Stromal cell of bone marrow (primary cell): ENCODE data around the gene PTGIS.

Source experiments
- DNase-seq: peaks from one replicate; pipeline ENCODE4 v3.0.0-alpha.2; 2012; ENCODE audit warnings: low read depth

PTGIS gene

DNA sequence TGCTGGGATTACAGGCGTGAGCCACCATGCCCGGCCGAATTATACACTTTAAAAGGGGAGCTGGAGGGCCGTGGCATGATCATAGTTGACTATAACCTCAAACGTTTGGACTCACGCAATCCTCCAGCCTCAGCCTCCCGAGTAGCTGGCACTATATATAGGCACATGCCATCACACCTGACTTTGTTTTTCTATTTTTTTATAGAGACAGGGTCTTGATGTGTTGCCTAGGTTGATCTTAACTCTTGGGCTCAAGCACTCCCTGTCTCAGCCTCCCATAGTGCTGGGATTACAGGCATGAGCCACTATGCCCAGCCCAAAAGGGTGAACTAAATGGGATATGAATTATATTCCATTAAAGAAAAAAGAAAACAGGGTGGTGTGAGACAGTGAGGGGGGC is 7.8 kb downstream of the PTGIS start:
- DNase-seq: no peak

GRCh38 chr20:49559411-49560081 is 8.4 kb downstream of the PTGIS start:
- DNase-seq: peak; percentile 83

GRCh38 chr20:49558826-49559225 is 9.1 kb downstream of the PTGIS start:
- no peak for DNase-seq

- DNase-seq: no peak
Observed at GRCh38 chr20:49557449-49557848, 10.5 kb downstream of the PTGIS start.

GRCh38 chr20:49556621-49557020 is 11.3 kb downstream of the PTGIS start:
- no peak for DNase-seq

DNA sequence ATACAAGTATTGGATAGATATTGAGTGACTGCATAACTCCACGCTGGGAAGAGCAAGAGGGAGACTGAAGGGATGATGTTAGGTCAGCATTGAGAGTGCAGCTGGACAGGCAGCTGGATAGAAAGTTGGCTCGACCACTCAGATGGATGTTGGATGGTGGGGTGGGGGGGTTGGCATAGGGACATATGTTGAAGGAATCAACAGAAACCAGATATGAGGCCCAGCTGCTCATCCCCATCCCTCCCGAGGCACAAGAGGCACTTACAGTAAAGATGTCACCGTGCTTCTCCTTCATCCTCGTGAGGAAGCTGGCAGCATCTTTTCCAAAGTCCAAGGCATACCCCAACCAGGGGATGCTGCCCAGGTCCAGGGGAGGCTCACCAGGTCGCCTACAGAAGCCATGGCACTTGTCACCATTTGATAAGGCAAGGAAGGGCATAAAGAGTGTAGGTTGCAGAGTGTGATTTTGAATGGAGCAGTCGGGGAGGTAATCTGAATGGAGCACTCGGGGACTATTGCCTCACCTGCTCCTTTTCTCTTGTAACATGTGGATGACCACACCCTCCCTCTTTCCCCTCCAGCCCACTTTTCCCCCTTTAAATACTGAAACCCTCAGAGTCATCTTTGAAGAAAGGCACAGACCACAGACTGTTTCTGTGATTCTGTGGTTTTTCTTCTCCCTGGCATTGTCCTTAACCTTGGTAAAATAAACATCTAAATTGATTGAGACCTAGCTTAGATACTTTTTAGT is 18.0 kb downstream of the PTGIS start:
- no peak for DNase-seq

DNA sequence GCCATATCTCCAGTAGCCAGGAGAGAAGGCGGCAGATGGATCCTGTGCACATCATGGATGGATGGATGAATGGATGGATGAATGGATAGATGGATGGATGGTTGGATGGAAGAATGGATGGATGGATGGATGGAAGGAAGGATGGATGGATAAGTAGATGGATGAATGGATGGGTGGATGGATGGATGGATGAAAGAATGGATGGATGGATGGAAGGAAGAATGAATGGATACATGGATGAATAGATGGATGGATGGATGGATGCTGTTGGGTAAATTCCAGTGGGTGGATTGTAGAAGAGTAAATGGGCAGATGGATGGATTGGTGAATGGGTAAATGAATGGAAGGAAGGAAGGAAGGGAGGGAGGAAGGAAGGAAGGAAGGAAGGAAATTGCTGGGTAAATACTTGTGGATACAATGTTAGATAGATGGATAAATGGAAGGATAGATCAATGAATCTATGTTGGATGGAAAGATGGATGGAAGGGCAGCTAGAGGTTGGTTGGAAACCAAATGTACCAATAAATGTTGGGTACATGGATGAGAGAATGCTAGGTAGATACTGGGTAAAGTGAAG is 19.5 kb downstream of the PTGIS start:
- no peak for DNase-seq

DNA sequence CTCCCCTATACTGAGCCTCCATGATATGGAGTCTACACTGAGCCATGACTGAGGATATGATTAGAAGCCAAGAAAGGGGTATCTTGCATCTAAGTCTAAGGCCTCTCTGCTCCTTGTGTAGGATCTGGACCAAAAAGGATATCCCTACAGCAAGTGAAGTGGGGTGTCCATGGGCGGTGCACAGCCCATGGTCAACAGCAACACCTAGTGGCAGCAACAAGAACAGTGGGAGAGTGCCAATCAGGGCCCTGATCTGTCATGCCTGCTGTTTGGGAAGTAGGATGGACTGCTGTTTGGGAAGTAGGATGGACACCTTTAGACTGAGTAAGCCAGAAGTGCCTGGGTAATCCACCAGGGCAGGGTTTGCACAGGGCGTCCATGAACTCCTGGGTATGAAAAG is 22.4 kb downstream of the PTGIS start:
- DNase-seq: no peak

DNA sequence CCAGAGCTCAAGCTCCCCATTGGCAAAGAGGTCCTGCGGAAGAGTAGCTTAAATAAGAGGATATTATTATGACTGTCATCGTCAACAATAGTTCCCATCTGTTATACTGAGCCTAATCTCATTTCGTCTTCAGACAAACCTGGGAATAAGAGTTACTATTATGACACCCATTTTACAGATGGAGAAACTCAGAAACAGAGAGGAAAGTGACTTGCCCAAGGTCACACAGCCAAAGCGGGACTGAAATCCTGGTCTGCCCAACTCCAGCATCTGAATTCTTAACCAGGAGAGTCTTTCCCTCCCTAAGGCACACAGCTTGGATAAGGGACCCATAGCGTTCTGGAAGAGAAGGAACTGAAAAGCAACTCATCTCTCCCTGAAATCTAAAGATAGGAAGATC is 23.4 kb downstream of the PTGIS start:
- DNase-seq: no peak

- DNase-seq: no peak
Observed at GRCh38 chr20:49543858-49544437, 24.0 kb downstream of the PTGIS start.

GRCh38 chr20:49543071-49543857 is 24.7 kb downstream of the PTGIS start:
- DNase-seq: no peak

GRCh38 chr20:49542514-49542991 is 25.4 kb downstream of the PTGIS start:
- DNase-seq: no peak

DNA sequence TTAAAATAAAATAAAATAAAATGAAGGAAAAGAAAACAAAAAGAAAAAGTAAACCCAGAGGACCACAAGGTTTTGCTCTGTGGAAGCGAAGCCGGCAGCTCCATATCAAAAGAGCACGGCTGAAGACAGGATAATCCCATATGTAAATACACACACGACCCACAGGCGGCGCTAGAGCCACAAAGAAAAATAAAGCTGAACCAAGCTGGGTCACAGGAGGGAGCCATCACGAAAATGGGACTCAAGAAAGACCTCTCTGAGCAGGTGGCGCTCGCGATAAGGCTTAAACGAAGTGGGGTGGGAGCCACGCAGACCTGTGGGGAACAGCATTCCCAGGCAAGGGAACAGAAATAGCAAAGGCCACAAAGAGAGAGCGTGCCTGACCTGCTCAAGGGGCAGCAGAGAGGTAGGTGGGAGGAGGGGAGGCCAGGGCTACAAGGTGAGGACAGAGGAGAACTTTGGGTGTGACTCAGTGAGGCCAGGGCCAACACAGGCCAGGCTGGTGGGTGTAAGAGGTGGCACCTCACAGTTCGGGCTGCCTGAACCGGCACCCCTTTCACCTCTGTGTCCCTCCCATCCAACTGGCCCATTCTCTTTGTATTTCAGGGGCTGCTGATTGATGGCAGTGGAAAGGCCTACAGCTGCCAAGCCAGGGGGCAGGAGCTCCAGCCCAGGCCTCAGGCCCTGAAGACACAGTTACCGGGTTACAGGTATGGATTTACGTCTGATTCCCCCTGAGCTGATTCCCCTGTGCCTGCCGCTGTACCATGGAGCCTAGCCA is 26.0 kb downstream of the PTGIS start:
- peak; percentile 60 for DNase-seq

DNA sequence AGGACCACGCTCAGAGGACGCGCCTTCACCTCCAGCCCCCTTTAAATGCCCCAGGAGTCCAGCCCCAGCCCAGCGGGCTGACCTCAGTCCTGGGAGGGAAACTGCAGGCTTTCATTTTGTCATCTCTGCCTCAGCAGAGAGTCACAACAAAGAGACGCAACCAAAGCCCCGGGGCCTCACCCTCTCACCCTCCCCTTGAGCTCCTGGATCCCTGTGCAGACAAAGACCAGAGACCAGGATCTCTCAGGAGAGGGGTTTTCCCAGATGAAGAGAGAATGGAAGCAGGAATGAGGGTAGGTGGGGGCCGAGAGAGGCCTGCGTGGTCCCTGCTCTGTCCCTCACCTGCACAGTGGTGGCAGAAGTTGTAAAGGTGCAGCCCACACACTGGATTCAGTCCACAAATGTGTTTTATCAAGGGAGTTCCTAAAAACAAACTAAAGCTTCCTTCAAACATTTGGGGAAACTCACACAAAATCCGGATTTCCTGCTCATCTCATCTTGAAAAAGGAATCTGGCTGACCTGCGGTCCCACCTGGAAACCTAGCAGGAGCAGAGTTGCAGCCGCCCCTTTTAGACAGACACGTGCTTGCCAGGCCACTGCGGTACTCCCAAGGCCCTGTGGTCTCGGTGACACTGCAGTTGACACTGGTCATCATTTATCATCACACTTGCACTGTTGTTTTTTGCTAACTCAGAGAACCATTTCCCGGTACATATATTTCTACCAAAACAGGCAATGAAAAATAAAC is 27.1 kb downstream of the PTGIS start:
- no peak for DNase-seq

DNA sequence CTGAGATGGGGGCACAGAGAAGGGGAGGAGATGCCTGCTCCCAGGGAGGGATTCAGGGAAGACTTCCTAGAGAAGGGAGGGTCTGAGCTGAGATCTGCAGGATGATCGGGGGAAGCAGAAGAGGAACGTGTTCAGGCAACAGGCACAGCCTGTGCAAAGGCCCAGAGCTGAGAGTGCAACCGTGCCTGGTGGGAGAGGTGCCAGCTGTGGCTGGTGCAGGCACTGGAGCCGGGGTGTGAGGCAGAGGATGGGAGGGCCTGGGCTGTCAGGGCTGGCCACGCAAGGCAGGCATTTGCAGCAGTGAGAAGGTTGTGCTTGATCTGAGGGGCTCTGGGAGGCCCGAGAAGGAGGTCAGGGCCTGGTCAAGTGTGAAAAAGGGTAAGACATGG is 27.7 kb downstream of the PTGIS start:
- no peak for DNase-seq

DNA sequence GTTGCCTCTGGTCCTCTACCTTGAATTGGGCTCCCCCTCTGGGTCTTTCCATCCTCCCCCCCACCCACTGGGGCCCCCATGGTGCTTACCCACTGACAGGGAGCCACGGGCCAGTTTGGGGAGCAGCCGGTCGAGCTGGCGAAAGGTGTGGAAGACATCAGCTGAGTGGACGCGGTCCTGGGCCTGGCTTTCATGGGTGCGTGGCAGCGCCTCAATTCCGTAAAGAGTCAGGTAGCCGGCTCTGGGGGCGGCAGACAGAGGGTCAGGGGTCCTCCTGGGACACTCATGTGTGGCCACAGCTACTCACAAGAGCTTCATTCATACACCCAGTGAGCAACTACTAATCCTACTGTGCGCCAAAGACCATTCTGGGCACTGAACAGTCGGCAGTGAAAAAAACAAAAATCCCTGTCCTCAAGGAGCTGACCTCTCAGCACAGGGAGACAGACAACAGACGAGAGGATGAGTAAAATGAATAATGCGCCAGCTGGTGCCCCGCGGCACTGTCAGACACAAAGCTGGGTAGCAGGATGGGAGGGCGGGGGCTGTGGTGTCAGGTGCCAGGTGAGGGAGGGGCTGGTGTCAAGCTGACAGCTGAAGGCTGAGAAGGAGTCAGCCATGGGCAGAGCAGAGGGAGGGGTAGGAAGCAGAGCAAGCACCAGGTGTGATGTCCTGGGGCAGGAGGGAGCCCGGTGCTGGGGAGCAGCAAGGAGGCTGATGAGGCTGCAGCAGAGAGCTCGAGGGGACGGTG is 28.3 kb downstream of the PTGIS start:
- DNase-seq: no peak

- no peak for DNase-seq
Observed at GRCh38 chr20:49538950-49539349, 29.0 kb downstream of the PTGIS start.

- peak; percentile 21 for DNase-seq
Observed at GRCh38 chr20:49534255-49534712, 33.7 kb downstream of the PTGIS start.

DNA sequence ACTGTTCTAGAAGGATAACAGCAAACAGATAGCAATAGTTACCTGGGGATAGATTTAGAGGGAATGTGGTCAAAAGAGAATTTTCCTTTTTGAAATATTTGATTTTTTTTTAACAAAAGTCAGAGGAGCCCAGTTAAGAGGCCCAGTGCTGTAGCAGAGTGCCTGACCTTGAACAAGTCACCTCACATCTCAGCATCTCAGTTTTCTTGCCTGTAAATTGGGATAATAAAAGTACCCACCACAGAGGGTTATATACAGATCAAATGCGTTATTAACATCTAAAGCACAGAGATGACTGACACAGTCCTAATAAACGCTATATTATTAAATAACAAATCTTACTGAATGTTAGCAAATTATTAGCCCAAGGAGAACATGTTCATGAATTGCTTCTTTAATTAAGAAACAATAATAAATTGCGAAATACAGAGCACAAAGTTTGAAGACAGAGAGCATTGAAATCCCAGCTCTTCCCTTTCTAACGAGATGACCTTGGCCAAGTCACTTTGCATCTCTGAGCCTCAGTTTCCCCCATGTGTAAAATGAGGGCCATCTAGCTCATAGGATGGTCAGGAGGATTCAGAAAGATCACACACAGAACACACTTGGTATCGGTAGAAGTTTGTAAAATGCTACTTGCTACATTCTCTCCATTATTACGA is 35.5 kb downstream of the PTGIS start:
- DNase-seq: no peak
